ENCODE data around the gene CCSER1. TPM values are rescaled to one million over a fixed set of nuclear protein-coding genes. Genes with fewer than 3 reads are reported as not detected.

CCSER1 gene
- total and polyA plus RNA-seq, 10 donors: 1.3 to 30.4 (median 20.4) TPM

DNA sequence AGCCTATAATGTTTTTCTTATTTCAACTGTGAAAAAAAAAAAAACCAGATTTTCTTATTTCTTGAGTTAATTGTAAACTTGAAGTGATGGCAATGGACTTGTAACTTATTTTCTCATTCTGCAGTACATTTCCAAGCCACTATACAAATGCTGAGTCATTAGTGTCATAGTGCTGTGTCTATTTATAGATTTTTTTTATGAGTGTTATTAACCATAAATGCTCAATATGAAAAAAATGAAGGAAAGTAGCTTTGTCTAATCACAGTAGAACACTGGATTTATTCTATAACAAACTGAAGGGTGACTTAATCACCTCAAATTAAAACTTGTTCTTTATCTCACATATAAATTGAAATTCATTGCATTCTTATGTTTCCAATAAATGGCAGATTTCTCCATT, 718.6 kb downstream of the CCSER1 start:
- H3K9me3 ChIP-seq: no peaks in the 10 kb centered on the region
- H3K4me1 ChIP-seq: no peaks in the 10 kb centered on the region
- no peaks in the 10 kb centered on the region for H3K27me3 ChIP-seq (replicated peaks in 1 of 7)
- TF ChIP-seq POLR2AphosphoS5 (IDR thresholded peaks at IDR 0.05) (no peak), POLR2A (IDR thresholded peaks at IDR 0.05) (no peak)
- TF ChIP-seq, protein P1, sequence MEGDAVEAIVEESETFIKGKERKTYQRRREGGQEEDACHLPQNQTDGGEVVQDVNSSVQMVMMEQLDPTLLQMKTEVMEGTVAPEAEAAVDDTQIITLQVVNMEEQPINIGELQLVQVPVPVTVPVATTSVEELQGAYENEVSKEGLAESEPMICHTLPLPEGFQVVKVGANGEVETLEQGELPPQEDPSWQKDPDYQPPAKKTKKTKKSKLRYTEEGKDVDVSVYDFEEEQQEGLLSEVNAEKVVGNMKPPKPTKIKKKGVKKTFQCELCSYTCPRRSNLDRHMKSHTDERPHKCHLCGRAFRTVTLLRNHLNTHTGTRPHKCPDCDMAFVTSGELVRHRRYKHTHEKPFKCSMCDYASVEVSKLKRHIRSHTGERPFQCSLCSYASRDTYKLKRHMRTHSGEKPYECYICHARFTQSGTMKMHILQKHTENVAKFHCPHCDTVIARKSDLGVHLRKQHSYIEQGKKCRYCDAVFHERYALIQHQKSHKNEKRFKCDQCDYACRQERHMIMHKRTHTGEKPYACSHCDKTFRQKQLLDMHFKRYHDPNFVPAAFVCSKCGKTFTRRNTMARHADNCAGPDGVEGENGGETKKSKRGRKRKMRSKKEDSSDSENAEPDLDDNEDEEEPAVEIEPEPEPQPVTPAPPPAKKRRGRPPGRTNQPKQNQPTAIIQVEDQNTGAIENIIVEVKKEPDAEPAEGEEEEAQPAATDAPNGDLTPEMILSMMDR (IDR thresholded peaks at IDR 0.05 in 8 of 11, conservative IDR thresholded peaks at IDR 0.05 in 3 of 11): no peak
- no peak overlapping the region for H3K4me3 ChIP-seq
- intact Hi-C loops (cut with DNase I; ENCODE audit: low total_unique reads): no loop called here
- H3K36me3 ChIP-seq: no peaks in the 10 kb centered on the region
- H3K27ac ChIP-seq: no peak overlapping the region
- no peak for DNase-seq

DNA sequence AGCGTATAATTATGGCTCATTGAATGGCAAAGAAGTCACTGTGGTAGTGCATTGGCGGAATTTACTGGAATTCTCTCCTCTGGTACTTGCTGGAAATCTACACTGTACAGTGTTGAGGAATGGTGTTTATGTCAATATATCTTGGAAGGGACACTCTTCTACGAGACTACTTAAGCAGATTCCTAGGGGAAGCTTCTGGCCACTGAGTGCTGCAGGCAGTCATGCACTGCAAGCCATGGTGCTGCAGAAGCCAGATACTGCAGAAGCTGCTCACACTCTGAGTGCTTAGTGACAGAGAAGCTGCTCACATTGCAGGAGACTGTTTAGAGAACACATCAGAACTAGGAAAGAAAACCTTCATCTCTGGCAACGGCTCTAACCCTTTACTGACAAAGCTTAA, 725.0 kb downstream of the CCSER1 start:
- DNase-seq: no peak
- 77 to 87% (median 81%) methylated on average over 4 of the region's 4 CpGs for WGBS, 5 donors
- H3K27me3 ChIP-seq (replicated peaks in 1 of 7): no peaks in the 10 kb centered on the region
- H3K36me3 ChIP-seq: no peaks in the 10 kb centered on the region
- no peaks in the 10 kb centered on the region for H3K9me3 ChIP-seq
- H3K4me1 ChIP-seq: no peaks in the 10 kb centered on the region
- H3K4me3 ChIP-seq: no peak overlapping the region
- H3K27ac ChIP-seq: no peak overlapping the region
- intact Hi-C loops (cut with DNase I; ENCODE audit: low total_unique reads): no loop called here
- TF ChIP-seq, protein P1 (IDR thresholded peaks at IDR 0.05 in 8 of 11, conservative IDR thresholded peaks at IDR 0.05 in 3 of 11): no peak
- TF ChIP-seq POLR2A (IDR thresholded peaks at IDR 0.05): no peak
- TF ChIP-seq POLR2AphosphoS5 (IDR thresholded peaks at IDR 0.05): no peak

DNA sequence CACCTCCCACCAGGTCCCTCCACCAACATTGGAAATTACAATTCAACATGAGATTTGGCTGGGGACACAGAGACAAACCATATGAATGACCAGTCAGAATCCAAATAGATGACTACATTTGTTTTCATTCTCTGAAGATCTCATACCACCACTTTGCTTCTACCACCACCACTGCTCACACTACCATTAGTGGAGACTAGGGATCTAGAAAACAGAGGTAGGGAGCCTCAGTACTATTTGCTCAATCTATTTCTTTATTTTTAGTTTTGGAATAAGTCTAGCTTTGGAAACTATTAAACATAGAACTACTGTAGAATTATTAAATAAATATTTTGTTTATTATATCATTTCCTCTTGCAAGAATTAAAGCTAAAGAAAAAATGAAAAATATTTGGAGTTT, 727.9 kb downstream of the CCSER1 start:
- no peaks in the 10 kb centered on the region for H3K4me1 ChIP-seq
- TF ChIP-seq POLR2AphosphoS5 (IDR thresholded peaks at IDR 0.05) (no peak), POLR2A (IDR thresholded peaks at IDR 0.05) (no peak)
- intact Hi-C loops (cut with DNase I; ENCODE audit: low total_unique reads): no loop called here
- H3K27me3 ChIP-seq (replicated peaks in 1 of 7): no peaks in the 10 kb centered on the region
- no peaks in the 10 kb centered on the region for H3K9me3 ChIP-seq
- H3K4me3 ChIP-seq: no peak overlapping the region
- H3K36me3 ChIP-seq: no peaks in the 10 kb centered on the region
- no peak overlapping the region for H3K27ac ChIP-seq
- no peak for DNase-seq

DNA sequence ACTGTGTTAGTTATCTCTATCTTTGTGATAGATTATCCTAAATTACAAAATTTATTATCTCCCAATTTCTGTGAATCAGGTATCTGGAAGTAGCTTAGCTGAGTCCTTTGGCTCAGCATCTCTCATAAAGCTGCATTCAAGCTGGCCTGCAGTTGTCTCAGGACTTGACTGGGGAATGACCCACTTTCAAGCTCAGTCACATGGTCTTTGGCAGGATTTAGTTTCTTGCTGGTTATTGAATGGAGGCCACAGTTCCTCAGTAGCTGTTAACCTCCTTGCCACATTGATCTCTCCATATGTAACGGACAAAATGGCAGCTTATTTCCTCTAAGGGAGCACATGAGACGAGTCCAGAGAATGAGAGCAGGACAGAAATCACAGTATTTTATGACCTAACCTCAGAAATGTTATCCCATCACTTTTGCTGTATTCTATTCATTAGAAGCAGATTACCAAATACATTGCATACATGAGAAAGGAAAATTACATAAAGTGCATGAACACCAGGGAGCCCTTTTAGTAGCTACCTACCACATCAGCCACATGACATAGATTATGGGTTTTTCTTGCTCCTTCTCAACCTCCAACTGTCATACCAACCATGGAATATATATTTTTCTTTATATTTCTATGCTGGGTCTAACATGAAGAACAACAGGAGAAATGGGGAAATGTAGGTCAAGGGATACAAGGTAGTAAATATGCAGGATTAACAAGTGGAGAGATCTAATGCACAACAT, 730.1 kb downstream of the CCSER1 start:
- intact Hi-C loops (cut with DNase I; ENCODE audit: low total_unique reads): no loop called here

More for the DNA sequence above, 730.1 kb downstream of the CCSER1 start:
- no peak overlapping the region for H3K27ac ChIP-seq
- H3K27me3 ChIP-seq (replicated peaks in 1 of 7): no peaks in the 10 kb centered on the region
- DNase-seq: no peak
- H3K9me3 ChIP-seq: no peaks in the 10 kb centered on the region
- H3K4me3 ChIP-seq: no peak overlapping the region
- no peaks in the 10 kb centered on the region for H3K4me1 ChIP-seq
- 75 to 92% (median 78%) methylated on average over 2 of the region's 2 CpGs for WGBS, 5 donors
- H3K36me3 ChIP-seq: no peaks in the 10 kb centered on the region
- no peak for TF ChIP-seq POLR2A (IDR thresholded peaks at IDR 0.05)
- TF ChIP-seq, protein P1 (IDR thresholded peaks at IDR 0.05 in 8 of 11, conservative IDR thresholded peaks at IDR 0.05 in 3 of 11): no peak
- no peak for TF ChIP-seq POLR2AphosphoS5 (IDR thresholded peaks at IDR 0.05)
